Measurements from ENCODE around the gene SCAMP2. TPM values are rescaled to one million over a fixed set of nuclear protein-coding genes. Genes with fewer than 3 reads are reported as not detected.

The SCAMP2 gene
- total RNA-seq, 1 experiment from 2014 or later: 50.2 TPM

DNA sequence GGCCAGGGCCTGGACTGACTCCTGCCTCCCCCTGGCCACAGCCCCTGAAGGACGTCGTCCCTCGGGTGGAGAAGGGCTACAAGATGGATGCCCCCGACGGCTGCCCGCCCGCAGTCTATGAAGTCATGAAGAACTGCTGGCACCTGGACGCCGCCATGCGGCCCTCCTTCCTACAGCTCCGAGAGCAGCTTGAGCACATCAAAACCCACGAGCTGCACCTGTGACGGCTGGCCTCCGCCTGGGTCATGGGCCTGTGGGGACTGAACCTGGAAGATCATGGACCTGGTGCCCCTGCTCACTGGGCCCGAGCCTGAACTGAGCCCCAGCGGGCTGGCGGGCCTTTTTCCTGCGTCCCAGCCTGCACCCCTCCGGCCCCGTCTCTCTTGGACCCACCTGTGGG lies 70.9 kb downstream of the SCAMP2 start:
- H3K56ac ChIP-seq (ENCODE audit: insufficient read length, low read depth, low read length): no peak overlapping the region
- H3K9me3 ChIP-seq (ENCODE audit: control insufficient read depth, low read depth, low read length): no peaks in the 10 kb centered on the region
- H3K4me1 ChIP-seq (ENCODE audit: insufficient read depth, low read length): no peaks in the 10 kb centered on the region
- H4K8ac ChIP-seq (replicated peaks; ENCODE audit: insufficient read length, low read depth, low read length): no peak overlapping the region
- H2AK5ac ChIP-seq (ENCODE audit: insufficient read length, low read length): no peak overlapping the region
- no peak overlapping the region for H4K91ac ChIP-seq (ENCODE audit: insufficient read length, low read depth, low read length)
- TF ChIP-seq, protein P1, sequence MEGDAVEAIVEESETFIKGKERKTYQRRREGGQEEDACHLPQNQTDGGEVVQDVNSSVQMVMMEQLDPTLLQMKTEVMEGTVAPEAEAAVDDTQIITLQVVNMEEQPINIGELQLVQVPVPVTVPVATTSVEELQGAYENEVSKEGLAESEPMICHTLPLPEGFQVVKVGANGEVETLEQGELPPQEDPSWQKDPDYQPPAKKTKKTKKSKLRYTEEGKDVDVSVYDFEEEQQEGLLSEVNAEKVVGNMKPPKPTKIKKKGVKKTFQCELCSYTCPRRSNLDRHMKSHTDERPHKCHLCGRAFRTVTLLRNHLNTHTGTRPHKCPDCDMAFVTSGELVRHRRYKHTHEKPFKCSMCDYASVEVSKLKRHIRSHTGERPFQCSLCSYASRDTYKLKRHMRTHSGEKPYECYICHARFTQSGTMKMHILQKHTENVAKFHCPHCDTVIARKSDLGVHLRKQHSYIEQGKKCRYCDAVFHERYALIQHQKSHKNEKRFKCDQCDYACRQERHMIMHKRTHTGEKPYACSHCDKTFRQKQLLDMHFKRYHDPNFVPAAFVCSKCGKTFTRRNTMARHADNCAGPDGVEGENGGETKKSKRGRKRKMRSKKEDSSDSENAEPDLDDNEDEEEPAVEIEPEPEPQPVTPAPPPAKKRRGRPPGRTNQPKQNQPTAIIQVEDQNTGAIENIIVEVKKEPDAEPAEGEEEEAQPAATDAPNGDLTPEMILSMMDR (conservative IDR thresholded peaks at IDR 0.05): no peak
- no peak overlapping the region for H2BK12ac ChIP-seq (ENCODE audit: insufficient read length, low read depth, low read length)
- no peaks in the 10 kb centered on the region for H3K27me3 ChIP-seq (ENCODE audit: insufficient read depth, low read length)
- no peak overlapping the region for H3K4me2 ChIP-seq (ENCODE audit: insufficient read depth, insufficient read length, low read length)
- H3K4ac ChIP-seq (ENCODE audit: low read depth, low read length): no peak overlapping the region
- H3K36me3 Mint-ChIP-seq (ENCODE audit: insufficient read depth in 1 of 3, low read depth in 3 of 3): peaks cover 11 to 34% (median 34%) of the 10 kb centered on the region in 3 experiments; a peak in 5 of 7 replicates
- DNase-seq: no peak
- no peak overlapping the region for H3K9ac ChIP-seq (ENCODE audit: extremely low read depth, insufficient read length, low read length)
- H3K4me3 Mint-ChIP-seq: no peak overlapping the region
- H3K14ac ChIP-seq (ENCODE audit: insufficient read depth, low read length): no peak overlapping the region
- no peaks in the 10 kb centered on the region for H3K23me2 ChIP-seq (ENCODE audit: insufficient read length, low read depth, low read length, poor library complexity, severe bottlenecking)
- no peaks in the 10 kb centered on the region for H3K27me3 Mint-ChIP-seq (ENCODE audit: low read depth)
- WGBS (ENCODE audit: extremely low coverage, insufficient read length, low lambda C conversion rate): no CpG with 5 or more reads among the region's 20 CpGs
- H3K27ac Mint-ChIP-seq: no peak overlapping the region
- H4K20me1 ChIP-seq (ENCODE audit: control insufficient read depth, insufficient read depth, insufficient read length): no peaks in the 10 kb centered on the region
- H3K18ac ChIP-seq (ENCODE audit: insufficient read length, low read depth, low read length): no peak overlapping the region
- H3K27ac ChIP-seq (ENCODE audit: insufficient read length, low read depth, low read length): no peak overlapping the region
- no peak overlapping the region for H2BK5ac ChIP-seq (ENCODE audit: insufficient read length, low read length)
- H3K23ac ChIP-seq (ENCODE audit: insufficient read length, low read depth, low read length): no peak overlapping the region
- peaks cover 2 to 7% of the 10 kb centered on the region in 2 experiments for H3K4me1 Mint-ChIP-seq
- H3T11ph ChIP-seq (ENCODE audit: low read length): no peak overlapping the region
- H2AFZ ChIP-seq (ENCODE audit: low read length): no peak overlapping the region
- H2BK120ac ChIP-seq (ENCODE audit: low read depth, low read length, poor library complexity, severe bottlenecking): no peak overlapping the region
- no peaks in the 10 kb centered on the region for H3K79me2 ChIP-seq (ENCODE audit: insufficient read depth, low read length)
- H3K79me1 ChIP-seq (ENCODE audit: insufficient read depth, low read depth, low read length, poor library complexity, severe bottlenecking): no peaks in the 10 kb centered on the region
- H2BK20ac ChIP-seq (ENCODE audit: low read depth, low read length, poor library complexity, severe bottlenecking): no peak overlapping the region
- H3K9me3 Mint-ChIP-seq: no peaks in the 10 kb centered on the region
- no peak overlapping the region for H2BK15ac ChIP-seq (ENCODE audit: low read depth, low read length)
- no peak overlapping the region for H4K5ac ChIP-seq (ENCODE audit: insufficient read length, low read depth, low read length)
